ENCODE results near the gene RPS3A.

RPS3A gene

GRCh38 chr4:151152028-151152427, 52.6 kb downstream of the RPS3A start:
- H3K9me3 ChIP-seq (ENCODE audit: control insufficient read depth, insufficient read depth, low read length): no peaks in the 10 kb centered on the region
- no peaks in the 10 kb centered on the region for H3K4me1 ChIP-seq (ENCODE audit: control insufficient read depth, insufficient read depth, low read length)
- H3K4me3 ChIP-seq (ENCODE audit: low read depth, low read length): no peak overlapping the region
- no peaks in the 10 kb centered on the region for H3K27me3 ChIP-seq (ENCODE audit: control insufficient read depth, insufficient read depth, low read length)
- H3K9ac ChIP-seq (ENCODE audit: low read depth, low read length): no peak overlapping the region
- H3K36me3 ChIP-seq (ENCODE audit: control insufficient read depth, insufficient read depth, low read length): no peaks in the 10 kb centered on the region

- no peaks in the 10 kb centered on the region for H3K36me3 ChIP-seq (ENCODE audit: control insufficient read depth, insufficient read depth, low read length)
- H3K4me1 ChIP-seq (ENCODE audit: control insufficient read depth, insufficient read depth, low read length): no peaks in the 10 kb centered on the region
- no peaks in the 10 kb centered on the region for H3K27me3 ChIP-seq (ENCODE audit: control insufficient read depth, insufficient read depth, low read length)
- H3K9me3 ChIP-seq (ENCODE audit: control insufficient read depth, insufficient read depth, low read length): no peaks in the 10 kb centered on the region
- no peak overlapping the region for H3K4me3 ChIP-seq (ENCODE audit: low read depth, low read length)
- H3K9ac ChIP-seq (ENCODE audit: low read depth, low read length): no peak overlapping the region
Observed at GRCh38 chr4:151153585-151153984, 54.2 kb downstream of the RPS3A start.
